ENCODE measurements around the gene KCNK5.

KCNK5 gene

DNA sequence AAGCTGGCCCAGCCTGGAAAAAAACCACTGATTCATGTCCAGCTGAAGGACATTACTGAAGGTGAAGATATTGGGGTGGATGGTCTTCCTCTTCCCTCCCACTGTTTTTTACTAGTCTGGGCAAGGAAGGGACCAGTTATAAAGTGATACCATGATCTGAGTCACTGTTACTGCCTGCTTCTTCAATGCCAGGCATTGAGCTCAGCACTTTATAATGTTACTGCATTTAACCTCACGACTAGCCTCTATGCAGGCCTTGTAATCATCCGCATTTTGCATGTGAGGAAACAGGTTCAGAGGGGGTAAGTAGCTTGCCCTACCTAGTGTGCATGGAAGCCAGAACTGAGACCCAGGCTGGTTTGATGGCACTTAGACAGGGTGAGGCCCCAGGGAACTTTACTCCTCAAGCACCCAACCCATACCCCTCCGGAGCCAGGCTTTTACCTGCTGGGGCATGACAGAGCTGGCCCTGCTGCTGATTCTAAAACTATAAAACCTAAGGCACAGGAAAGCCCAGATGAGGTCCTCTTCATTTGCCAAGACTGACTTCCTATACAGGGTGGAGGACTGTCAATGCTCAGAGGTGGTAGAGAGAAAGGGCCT is 11.0 kb upstream of the KCNK5 start:
- DNase-seq = no peak

DNA sequence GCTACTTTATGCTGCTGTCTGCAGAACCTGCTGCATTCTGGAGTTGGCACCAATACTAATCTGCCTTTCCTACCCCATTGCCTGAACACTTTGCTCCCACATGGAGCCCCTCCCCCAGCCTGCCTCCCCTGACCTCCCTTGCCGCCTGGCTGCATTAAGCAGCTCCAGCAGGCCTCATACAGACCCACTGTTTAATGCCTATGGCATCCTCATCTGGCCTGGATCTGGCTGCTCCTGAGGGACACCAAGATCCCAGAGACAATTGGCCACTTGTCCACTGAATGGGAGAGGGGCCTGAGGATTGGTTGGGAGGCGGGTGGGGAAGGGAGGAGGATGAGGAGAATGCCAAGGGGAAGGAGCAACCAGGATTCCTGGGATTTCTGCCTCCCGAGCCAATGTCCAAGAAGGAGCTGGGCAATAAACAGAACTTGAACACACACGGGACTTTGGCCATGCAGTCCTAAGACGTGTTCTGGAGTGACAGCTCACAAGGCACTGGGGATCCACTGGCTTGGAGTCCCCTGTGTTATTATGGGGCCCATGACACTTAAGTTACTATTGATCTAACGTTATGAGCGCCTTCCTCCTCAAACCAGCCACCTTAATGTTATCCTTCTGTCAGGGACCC is 10.4 kb upstream of the KCNK5 start:
- no peak for DNase-seq

DNA sequence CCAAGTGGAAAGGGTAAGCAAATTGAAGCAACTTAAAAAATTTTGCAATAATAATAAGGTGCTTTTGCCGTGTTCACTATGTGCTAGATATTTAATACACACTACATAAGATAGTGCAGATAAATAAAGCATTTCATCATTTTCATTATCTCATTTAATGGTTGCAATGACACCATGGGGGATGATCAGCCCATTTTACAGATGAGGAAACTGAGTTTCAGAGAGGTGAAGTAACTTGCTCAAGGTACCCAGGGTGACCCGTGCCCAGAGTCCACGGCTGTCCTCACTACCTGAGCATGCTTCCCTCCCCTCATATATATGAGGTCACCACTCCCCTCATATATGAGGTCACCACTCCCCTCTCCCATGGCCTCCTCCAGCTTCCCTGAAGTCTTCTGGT is 7.5 kb upstream of the KCNK5 start:
- no peak for DNase-seq

DNA sequence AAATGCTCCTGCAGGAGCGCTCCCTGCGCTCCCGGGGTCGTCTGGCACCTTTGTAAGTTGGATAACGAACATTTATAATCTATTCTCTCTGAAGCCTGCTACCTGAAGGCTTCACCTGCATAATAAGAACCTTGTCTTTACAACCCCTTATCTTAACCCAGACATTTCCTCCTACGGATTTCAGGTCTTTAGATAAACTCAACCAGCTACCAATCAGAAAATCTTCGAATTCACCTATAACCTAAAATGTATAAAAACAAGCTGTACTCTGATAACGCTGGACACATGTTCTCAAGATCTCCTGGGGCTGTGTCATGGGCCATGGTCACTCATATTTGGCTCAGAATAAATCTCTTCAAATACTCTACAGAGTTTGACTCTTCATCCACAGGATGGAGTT is 4.1 kb upstream of the KCNK5 start:
- no peak for DNase-seq

DNA sequence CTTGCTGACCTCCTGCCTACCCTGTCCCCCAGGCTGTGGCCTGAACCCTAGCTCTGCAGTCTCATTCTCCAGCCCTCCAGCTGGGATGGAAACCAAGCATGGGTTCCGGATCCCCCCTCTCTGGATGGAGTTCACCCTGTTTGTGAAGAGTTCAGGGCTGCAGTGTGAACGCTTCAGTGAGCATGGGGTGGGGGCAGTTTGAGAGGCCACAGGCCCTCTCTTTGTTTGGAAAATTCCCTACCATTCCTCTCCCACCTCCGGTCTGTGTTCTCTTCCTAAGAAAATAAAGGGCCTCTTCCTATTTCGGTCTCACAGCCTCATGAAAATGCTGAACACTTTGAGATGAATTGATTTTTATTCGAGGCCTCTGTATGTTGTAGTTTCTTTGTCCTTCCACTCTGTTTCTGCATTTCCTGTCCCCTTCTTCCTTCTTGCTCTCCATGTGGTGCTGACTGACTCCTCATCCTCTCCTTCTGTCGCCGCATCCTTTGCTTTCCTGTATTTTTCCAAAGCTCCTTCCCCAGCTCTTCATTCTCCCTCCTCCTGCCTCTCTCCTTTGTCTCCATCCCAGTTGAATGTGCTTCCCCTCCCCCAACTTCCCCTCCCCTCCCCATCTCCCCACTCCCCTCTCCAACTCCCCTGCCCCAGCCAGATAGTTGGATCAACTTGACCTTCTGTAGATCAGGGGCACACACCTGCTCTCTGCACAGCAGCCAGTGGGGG is 2.4 kb upstream of the KCNK5 start:
- no peak for DNase-seq

DNA sequence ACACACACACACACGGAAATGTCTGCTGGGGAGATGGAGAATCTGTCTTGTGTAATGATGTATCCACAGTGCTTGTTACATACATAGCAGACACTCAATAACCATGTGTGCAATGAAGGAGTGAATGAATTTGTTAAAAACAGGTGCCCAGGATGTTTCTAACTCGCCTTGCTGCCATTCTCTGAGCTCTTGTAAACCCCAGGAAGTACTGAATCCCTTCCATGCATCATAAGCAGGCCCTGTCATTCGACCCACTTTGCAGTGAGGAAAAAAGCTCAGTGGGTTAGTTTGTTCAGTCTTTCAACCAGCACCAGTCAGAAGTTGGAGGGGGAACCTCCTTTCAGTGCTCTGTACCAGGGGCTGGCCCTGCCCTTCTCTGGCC is 1.4 kb upstream of the KCNK5 start:
- DNase-seq = no peak

DNA sequence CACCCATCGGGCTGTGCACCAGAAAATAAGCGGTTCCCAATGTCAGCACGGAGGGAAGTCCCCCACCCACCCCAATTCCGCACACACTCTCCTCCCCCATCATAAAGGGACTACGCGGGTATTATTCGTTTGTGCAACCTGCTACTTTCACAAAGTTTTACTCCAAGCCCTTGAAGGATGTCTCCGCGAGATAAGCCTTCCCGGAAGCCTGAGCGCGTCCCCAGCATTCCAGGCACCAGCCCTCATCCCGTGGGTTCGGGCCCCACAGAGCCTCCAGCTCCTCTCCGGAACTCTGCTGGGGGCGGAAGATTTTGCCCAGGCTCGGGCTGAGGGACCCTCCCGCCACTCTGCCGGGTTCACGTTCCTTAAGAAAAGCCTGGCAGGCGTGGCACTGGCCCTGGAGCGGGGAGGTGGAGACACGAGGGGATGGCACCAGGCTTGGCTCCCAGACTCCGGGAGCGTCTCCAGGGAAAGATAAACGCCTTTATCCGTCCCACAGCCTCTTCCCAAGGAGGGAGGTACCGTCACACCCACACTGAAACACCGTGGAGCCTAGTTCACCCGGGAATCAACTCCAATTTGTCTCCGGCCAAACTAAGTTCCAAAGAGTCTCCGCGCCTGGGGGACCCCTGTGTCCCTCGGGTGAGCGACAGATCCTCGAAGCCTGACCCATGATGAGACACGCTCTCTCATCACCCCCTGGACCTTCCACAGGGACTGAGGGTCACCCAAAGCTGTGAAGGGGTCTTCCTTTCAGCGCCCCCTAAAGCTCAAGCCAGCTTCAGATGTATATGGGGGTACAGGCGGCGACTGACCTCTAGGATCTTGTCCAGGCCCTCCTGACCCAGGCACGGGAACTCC is 934 bp downstream of the KCNK5 start:
- DNase-seq = no peak

DNA sequence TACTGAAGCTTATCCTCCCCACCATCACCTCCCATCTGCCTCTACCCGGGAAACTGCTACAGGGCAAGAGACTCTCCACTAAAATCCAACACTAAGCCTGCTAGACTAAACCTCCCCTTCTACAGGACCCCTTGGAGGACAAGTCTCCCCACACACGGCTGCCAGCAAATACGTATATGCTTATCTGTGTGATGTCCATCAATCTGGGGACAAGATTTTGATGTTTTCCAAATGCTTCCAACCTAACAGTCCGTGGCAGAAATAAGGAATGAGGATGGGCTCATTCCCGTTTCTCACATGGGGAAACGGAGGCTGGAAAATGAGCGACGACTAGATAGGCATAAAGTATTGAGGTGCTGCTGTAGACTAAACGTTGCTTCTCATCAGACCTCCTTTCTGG is 1.8 kb downstream of the KCNK5 start:
- DNase-seq = no peak

DNA sequence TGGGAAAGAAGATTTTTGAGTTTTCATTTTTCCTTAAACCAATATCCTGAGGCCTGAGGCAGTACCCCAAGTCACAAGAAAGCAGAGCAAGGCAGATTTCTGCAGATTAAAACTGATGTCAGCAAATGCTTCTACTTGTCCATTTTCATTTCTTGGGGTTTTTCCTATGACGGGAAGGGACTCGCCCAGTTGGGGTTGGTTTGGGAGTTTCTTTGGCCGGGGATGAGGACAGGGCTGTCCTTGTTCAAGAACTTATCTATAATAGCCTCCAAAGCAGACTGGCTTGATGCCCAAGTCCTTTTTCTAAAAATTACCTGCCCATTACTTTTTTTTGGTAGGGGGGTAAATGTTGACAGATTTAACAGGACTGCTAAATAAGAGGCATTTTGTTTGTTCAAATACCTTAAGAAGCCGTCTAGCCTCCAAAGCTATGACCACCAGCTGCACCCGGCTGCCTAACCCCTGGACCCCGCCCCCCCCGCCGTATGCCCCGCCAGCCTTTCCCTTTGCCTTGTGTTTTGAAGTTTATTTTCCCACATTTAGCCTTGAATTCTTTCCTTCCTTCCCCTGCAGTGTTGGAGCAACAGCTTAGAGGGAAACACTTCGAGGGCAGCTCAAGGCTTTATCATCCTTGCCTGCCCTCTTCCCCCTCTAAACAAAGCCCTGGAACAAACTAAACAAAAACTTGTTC is 2.5 kb downstream of the KCNK5 start:
- no peak for DNase-seq

DNA sequence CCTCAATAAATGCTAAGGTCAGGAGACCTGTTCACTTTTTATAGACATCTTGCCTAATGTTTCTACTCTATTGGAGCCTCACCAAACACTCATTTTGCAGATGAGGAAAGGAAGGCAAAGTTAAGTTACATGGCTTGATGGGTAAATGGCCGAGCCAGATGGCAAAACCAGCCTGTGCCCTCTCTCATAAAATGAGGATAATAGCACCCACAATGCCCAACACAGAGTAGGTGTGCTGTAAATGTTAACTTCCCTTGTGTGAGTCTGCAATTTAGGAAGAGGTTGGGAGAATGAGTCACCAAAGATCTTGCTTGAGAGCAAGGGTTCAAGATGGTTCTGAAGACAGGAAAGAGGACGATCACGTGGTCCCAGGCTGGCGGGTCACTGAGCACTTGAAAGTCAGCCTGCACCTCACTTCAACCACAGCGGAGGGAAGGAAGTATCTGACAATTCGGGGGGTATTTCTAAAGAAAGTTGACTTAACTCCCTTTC is 3.3 kb downstream of the KCNK5 start:
- no peak for DNase-seq

DNA sequence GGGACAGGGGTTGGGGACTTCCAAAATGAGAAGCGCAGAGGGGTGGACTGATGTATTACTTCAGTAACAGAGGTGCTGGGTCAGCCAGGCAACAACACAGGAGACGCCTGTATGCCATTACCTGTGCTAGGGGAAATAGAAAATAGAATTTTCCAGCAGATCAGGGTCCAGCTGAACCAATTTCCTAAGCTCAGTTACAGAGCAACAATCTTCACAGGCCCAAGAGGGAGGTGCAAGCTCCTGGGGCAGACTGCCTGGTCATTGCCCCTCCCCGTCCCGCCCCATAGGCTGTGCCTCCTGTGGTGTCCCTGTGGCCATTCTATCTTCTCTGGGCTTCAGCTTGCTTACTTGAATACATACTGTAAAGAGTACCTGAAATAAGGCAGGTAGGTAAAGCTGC is 3.7 kb downstream of the KCNK5 start:
- no peak for DNase-seq

DNA sequence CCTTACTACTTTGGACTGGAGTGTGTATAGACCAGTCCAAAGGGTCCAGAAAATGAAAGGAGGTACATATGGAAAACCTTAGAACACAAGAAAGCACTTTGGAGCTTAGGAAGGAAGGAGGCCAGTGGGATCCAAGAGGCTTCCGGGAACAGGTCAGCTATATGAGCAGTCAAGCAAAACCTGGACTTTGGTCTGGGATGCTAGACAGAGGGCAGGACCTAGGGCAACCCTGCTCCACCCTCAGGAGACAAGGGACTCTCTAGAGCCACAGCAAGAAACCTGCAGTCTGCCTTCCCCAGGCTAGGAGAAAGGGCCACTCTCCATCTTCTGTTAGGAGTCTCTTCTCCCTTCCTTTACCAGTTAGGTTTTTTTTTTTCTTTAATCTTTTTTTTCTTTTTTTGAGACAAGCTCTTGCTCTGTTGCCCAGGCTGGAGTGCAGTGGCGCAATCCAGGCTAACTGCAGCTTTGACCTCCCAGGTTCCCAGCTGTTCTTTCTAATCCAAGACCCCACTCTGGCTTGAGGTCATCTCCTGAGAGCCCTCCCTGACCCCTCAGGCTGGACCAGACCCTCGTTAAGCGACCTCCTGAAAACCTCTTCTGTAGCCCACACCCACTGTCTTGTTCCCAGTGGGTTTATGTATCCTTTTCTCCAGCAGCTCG is 4.6 kb downstream of the KCNK5 start:
- no peak for DNase-seq

DNA sequence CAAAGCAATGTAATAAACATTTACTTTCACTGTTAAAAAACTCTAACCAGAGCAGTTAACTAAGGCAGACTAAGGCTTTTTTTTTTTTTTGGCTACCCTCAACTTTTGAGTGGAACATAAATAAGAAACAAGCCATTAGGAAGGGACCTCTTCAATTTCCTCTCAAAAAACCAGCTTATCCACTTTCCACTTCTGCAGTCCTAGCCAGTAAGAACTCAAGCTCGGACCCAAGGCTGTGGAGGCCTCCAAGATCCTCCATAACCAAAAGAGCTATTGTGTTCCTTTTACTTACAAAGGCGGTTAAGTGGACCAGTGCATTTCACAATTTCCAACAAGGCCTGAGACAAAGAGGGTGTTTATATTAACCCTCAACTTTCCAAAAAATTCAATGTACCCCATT is 5.3 kb downstream of the KCNK5 start:
- no peak for DNase-seq

DNA sequence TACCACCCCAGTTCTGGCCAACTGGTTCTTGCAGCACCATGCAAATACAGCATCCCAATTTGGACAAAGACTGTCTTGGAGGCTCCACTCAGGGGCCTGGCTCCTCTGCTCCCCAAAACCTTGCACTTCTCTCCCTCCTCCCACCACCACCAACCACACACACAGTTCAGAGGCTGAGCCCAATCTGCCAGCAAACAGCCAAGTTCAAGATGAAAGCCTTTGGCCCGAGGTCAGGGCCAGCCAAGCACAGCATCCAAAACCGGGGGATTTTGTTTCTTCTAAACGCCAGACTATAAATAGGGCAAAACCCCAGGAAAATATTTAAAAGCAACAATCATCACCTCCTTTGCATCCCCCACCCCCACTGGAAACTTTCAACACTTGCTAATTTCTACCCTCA is 5.7 kb downstream of the KCNK5 start:
- no peak for DNase-seq

DNA sequence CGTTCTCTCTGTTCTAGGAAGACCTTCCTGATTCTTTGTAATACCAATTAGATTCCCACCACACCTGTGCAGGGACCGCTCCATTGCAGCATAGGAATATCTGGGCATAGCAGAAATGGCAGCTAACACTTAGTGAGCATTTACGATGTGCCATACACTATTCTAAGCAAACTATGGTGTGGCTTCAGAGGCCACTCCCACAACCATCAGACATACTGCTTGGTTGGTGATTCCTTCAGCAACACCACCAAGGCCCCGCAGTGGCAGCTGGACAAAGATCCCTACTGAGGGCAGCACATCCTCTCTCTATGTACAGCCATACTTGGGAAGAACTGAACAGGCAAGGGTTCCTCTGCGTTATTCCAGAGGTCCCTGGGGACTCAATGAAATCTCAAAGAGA is 6.2 kb downstream of the KCNK5 start:
- DNase-seq = no peak

DNA sequence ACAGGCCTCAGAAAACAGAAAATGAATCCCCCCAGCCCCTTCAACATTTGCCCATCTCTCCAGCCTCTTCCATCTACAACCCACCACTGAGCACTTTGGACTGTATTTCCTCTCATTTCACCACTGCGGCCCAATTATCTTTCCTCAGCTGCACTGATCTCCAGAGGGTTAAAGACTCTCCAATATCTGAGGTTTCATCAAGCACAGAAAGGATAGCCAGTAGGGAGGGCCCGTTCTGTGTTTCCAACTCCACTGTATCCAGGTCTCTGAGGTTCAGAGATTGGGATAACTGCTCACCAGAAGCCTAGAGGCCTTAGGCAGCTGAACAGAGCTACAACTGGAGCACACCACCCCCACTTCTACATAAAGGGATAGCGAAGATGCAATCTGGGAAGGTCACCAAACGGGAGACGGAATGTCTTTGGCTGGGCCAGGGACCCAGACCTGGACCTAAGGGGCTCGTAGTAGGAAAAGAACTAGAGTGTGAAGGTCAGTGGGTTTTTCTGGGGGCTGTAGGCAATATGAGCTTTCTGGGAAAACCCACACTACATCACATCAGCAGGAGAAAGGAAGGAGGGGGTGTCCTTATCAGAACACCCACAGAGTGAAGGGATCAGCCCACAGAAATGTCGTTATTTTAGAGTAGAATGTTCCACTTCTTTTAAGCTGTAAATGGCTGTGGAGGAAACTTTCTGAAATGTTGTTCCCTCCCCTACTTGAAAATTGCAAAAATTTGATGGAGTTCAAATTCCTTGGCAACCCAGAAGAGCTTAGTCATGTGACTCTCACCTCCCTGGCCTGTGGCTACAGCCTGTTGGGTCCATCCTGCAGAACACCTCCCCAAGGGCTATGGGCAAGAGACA is 7.3 kb downstream of the KCNK5 start:
- DNase-seq = no peak

DNA sequence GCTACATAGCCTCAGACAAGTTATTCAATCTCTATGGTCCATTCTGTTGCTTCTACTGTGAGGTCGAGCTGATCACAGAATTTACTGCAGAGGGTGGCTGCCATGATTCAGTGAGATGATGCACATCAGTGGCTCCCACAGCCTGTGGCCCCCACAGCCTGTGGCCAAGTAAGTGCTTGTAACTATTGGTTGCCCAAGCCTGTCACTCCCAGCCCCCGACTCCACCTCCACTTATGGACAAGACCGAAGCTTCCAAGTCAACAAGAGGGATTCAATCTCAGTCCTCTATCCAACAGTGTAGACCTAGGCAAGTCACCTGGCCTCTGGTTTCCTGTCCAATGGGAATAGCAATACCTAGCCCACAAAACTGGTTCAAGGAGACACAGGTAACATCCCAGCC is 8.2 kb downstream of the KCNK5 start:
- no peak for DNase-seq

DNA sequence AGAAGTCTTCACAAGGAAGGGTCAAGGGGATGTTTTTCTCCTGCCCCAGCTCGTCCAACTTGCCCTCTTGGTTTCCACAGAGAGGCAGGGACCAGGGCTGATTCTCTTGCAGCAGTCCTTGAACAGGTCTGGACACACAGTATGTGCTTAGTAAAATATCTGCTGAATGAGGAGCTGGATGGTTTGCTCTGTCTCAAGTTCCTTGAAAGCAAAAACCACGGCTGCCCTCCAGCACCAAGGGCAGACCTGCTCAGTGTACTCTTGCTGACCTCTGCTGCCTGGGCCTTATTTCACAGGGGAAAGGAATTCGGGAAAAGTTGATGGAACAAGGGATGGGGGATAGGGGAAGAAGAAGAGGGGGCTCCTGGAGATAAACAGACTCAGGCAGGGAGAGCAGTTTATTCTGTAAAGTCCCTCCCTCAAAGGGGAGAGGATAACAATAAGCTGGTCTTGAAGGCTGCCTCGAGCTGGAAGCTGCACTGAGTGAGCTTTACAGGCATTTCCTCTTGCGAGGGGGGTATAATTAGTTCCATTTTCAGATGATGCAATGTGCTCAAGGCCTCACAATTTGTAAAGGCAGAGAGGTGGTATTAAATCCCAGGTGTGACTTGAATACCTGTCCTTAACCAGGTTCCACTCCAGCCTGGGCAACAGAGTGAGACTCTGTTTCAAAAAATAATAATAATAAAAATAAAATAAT is 10.3 kb downstream of the KCNK5 start:
- no peak for DNase-seq

DNA sequence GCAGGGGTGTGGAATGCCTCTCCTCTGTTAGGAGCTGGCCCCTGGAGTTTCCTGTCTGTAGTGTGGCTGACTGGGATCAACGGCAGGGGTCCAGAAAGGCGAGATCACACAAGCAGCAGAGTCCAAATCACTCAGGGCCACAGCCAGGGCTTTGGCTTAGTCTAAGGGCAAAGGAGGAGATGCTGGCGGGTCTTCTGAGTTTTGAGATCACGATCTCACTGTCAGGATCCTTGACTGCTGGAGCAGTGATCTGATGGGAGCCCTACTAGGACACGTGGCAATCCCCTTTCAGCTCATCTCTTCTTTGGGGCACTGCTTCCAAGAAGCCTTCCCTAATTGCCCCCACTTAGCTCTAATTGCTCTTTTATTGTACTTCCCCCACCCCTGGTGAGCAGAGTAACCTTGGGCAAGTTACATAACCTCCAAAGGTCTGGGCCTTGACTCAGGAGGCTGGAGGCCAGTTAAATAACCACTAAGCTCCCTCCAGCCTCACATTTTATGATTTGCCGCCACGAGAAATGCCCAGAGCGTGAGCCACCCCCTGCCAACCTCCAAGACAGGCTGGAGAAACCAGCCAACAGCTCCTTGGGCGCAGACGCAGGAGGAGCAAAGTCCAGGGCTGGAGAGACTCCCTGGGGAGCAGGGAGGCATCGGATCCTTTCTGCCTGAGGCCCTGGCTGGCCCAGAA is 12.0 kb downstream of the KCNK5 start:
- no peak for DNase-seq

DNA sequence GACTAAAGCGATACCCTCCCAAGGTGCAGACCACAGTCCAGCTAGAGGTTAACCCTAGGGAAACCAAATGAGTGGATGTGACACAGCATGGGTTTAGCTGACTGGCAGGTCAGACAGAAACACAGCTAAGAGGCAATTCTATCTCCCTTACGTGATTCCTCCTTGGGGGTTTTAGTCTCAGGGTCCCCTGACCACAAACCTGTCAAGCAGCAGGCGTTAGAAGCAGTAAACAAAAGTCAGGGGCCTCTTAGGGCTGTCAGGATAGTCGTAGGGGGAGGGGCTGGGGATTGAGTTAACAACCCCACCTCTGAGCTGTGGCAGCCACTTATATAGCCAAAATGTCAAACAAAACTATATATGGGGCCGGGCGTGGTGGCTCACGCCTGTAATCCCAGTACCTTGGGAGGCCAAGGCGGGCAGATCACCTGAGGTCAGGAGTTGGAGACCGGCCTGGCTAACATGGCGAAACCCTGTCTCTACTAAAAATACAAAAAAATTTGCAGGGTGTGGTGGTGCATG is 13.6 kb downstream of the KCNK5 start:
- no peak for DNase-seq
